ENCODE results near the gene DCUN1D2.
"Not testable (repeated sequence)": the region's sequence is repeated elsewhere in the genome, so short reads cannot be mapped to it uniquely, and the experiment has no call there.

Gene DCUN1D2

DNA sequence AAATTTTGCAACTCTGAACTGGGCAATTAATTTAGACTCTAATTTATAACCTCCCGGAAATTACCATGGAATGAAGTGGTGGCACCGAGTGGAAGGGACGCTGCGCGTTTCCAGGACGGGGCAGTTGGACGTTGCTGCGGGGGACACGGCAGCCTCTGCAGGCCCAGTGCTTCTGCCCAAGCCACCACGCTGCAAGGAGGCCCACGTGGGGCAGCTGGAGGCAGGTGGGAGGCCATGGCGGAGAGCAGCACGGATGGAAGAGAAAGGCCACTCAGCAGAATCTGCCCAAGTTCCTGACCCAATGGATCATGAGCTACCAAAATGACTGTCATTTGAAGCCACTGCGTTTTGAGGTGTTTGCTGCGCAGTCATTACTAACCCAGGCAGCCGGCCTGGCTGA, 26.0 kb downstream of the DCUN1D2 start:
- no peak for DNase-seq (ENCODE audit: low read depth)

DNA sequence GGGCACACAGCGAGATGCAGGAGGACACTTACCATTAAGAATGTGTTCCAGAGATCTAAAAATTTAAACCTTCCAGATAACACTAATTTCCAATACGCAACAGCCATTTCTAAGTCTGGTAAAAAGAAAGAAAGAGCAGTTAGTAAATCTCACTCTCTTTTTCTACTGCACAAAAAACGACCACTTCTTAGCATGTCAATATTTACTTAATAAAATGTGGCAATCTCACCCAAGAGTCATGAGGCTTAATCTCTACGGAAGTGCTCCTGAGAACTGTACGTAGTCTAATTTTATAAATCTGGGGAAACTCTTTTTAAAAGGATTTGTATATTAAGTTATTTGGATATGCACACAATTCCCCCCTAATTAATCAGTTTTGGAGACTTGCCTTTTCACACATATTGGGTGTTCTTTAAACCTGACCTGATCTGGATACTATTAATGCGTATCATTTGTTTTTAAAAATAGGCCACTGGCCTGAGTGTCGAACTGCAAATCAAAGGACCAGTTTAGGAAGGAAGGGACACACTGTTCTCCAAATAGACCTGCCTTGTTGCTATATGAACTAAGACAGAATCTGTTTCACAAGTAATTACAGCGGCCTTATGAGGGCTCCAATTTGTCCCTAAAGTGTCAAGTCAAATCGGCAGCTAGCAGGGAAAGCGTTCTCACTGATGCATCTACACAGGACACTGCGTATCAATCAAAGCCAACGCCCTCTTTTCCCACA, 29.3 kb downstream of the DCUN1D2 start:
- no peak for DNase-seq (ENCODE audit: low read depth)

DNA sequence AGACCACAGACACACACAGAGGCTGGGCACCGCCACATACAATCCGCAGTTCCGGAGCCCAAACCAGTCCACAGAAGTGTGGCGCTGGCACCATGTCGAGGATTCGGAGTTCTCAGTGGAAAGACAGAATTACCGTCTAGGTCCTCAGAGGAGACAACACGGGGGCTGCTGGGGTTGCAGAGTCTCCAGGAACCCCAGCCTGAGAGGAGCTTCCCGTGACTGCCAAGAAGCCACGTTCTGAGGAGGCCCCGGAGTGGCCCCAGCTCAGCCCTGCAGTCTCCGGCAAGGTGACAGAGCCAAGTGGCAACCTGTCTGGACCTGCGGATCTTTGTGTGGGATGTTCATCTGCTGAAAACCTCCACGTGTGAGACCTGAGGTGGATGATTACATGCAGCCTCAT, 29.9 kb downstream of the DCUN1D2 start:
- DNase-seq (ENCODE audit: low read depth), result no peak

DNA sequence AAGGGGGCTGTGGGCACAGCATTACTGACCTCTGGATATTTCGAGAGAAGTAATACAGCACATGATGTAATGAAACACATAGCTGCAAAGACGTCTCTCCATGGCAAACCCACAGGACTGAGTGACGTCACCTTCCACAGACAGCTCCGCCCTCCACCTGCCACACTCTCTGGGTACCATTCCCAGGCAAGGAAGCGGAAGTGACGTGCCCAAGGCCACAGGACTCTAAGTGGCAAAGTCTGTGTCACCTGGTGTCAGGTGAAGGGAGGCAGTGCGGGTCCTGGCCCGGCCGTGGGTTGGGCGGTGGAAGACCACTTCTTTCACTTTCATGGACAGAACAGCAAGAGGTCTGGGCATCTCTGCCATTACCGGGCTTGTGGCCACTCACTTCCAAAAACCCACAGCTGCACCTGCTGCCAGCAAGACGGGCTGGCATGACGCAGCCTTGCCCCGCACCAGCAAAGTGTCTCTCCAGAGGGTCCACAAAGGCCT, 30.4 kb downstream of the DCUN1D2 start:
- no peak for DNase-seq (ENCODE audit: low read depth)

DNA sequence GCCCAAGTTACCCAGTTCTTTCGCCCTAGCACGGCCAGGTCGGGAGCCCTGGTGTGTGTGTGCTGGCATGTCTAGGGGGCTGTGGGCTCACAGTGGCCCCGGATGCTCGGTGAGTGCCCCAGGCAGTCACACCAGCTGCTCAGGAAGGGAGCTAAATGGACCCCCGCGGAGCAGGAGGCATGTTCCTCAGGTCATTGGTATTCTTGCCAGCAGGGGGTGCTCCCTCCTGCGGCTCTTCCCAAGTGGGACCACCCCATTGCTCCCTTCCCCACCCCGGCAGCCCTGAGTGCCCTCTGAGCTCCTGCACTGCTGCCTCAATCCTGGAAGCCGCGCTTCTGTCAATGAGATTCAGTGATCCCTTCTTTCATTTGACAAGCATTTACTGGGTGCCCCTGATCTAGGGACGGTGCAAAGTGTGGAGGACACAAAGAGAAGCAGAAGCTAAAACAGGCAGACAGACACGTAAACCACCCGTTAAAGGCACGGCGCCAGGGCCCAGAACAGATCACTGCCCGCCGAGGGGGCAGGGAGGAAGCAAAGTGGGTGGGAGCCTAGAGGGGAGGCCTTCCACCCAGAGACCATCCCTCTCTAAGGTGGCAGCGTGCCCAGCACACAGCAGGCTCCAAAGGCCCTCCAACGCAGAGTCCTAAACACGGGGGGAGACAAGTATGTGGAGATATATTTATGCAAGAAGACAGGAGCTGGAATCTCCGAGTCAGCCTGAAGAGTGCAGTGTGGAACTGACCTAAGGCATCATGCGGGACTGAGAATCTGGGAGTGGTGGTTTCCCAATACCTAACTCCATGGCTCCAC, 32.1 kb downstream of the DCUN1D2 start:
- DNase-seq (ENCODE audit: low read depth), result no peak

DNA sequence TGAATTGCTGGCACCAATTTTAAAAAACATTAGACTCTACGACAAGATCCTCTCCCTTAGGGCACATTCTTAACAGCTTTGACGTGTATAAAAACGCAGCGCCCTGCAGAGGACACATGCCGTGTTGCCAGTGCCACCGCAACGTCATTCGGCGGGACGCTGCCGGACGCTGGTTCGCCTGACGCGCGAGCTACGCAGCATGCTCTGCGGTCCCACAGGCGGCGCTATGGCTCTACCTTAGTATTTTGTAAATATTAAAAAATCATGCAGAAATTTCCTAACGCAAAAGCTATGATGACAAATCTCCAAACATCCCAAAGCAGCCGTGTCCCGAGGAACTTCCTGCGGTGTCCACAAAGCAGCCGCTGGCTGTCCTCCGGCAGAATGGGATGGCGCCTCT, 33.0 kb downstream of the DCUN1D2 start:
- DNase-seq (ENCODE audit: low read depth), result no peak

DNA sequence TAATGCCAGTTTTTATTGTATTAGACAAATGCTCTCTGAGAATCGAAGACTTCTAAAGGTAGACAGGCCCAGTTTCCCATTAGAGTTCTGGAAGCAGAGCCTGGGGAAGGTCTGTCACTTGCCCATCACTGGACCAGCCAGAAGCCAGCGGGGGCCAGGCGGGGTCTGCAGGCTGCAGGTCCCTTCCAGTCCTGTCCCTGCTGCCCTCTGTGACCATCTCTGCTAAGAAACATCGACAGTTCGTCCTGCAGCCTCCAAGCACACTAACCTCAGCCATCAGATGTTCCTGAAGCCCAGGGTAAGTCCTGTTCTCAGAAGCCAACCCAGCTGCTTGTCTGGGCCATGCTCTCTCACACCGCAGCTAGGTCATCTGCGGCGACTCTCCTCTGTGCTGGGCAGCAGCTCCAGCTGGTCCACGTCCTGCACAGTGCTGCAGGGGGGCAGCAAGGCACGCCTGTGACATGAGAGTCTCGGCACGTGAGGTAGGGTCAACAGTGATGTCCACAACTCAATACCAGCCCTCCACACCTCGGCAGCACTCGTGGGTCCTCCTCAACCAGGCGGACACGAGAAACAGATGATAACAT, 34.3 kb downstream of the DCUN1D2 start:
- no peak for DNase-seq (ENCODE audit: low read depth)

DNA sequence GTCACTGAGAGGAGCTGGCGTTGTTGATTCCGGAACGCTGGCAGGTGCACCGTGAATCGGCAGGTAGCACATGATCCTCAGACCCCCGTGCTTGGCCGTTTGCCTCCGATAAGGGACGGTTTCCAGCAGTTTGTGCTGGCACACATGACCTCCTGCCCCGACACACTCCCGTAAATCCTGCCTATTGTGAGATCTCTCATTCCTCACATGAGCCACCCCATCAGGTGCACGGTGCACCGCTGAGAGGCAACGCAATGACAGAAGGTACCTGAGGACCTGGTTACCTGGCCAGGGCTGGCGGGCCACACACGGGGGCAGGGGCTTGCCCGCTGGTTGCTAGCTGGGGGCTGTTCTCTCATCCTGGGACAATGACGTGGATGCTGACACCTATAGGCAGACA, 35.1 kb downstream of the DCUN1D2 start:
- DNase-seq (ENCODE audit: low read depth), result no peak

DNA sequence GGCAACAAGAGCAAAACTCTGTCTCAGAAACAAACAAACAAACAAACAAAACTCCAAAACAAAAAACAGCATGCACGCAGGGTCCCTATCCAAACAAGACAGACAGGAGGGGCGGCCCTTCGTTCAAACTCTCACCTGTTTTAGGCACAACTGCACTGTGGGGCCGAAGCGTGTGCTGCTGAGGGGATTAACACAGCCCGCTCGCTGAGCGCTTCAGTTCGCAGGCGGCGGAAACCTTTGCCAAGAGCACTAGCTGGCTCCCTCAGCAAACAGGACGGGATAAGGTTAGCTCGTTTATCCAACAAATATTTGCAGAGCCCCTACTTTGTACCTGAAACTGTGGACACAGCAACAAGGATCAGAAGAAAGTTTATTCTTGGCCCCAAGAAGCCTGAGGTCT, 35.6 kb downstream of the DCUN1D2 start:
- DNase-seq (ENCODE audit: low read depth), result no peak

DNA sequence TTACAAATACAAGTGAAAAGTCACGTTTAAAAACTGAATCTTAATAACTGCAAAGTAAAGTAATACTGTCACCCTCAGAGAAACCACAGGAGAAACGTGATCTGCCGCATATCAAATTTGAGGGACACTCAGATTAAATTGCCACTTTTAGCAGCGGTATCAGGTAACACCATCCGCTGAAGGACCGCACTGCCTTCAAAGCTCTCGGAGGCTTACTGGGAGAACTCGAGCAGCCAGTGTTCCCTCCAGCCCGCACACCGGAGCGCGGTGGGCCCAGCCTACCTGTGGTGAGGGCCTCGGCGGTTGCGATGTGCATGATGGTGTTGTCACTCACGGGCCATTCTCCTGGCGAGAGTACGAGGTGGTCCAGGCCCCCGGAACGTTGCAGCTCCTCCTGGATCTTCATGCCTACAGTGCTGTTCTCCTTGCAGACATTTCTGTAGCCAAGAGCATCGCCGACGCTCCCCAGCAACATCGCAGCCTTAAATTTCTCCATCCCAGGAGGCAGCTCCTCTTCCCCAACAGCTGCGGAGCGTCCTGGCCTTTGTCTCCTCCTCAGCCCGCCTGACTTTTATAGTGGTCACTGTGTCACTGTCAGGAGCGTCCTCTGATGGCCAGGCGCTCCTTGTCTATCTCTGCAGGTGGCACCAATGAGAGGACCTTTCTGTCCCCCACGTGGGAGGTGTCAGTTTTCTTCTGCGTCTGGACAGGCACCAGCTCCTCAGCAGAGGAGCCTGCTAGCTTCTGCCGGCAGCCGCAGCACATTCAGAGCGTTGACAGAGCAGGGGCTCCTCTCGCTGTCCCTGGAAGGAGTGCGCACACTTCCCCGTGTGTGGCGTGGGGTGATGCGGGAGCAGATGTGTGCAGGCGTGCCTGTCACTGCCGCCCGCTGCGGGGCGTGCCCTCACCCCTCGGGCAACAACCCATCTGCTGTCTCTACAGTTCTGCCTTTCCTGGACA, 37.3 kb downstream of the DCUN1D2 start, which contains the start of gene ADPRHL1:
TSS of gene ADPRHL1 (minus strand) at position 547 of the 960 bp plus-strand sequence. CDS start at position 496, 51 bp downstream.
- DNase-seq (ENCODE audit: low read depth), result no peak

DNA sequence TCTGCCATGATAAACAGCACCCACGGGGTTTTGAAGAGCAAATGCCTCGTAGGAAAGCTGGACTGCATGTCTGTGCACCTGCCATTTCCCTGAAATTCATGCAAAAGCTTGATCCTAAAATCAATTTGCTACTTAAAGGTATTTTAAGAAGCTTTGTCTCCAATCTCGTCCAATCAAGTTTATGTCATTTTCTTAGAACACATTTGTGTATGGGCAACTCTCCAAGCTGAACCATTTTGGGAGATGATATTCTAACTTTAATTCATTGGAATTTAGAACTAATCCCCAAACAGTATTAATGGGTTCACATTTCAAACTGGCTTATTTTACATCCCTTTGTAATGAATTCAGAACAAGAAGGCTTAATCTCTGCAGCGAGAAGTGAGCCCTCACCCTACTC, 38.0 kb downstream of the DCUN1D2 start:
- DNase-seq (ENCODE audit: low read depth), result no peak

DNA sequence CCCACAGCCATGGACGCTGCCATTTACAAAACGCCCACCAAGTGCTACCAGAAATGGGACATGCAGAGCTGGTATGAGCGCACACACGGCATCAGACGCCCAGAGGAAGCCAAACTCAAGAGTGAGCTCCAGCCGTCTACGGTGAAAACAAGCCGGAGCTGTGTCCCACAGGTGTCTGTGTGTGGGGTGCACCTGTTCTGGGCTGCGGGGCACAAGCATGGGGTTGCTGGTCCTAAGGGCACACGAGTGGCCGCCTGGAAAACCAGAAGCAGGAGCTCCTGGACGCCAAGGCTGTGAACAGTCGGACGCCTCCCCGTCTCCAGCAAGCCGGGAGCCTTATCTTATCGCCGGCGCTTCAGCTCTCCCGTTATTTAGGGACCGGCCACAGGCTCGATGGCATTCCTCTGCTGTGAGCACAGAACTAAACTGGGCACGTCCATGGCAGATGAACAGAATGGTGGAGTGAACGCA, 38.5 kb downstream of the DCUN1D2 start:
- no peak for DNase-seq (ENCODE audit: low read depth)

DNA sequence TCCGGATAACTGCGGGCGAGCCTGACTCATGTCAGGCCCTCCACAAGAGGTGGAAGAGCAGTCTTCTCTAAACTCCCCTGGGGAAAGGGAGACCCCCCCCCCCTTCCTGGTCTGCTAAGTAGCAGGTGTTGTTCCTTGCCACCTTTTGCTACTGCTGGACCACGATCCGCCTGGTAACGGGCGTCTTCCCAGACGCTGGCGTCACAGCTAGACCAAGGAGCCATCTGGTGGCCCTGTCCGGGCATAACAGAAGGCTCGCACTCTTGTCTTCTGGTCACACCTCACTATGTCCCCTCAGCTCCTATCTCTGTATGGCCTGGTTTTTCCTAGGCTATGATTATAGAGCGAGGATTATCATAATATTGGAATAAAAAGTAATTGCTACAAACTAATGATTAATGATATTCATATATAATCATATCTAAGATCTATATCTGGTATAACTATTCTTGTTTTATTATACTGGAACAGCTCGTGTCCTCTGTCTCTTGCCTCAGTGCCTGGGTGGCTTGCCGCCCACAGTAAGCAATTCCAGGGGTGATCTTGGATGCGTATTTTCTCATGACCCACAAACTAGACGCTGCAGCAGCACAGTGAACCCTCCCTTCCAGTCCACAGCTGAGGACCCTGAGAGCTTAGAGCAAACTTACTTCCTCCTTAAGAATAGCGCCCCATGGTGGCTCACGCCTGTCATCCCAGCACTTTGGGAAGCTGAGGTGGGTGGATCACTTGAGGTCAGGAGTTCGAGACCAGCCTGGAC, 39.5 kb downstream of the DCUN1D2 start:
- not testable (repeated sequence) for DNase-seq (ENCODE audit: low read depth)

DNA sequence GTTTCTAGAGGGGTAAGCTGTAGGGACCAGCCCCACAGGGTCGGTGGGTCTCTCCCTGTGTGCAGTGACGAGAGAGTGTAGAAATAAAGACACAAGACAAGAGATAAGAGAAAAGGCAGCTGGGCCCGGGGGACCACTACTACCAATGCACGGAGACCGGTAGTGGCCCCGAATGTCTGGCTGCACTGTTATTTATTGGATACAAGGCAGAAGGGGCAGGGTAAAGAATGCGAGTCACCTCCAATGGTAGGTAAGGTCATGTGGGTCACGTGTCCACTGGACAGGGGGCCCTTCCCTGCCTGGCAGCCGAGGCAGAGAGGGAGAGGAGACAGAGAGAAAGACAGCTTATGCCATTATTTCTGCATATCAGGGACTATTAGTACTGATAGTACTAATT, 40.2 kb downstream of the DCUN1D2 start:
- DNase-seq (ENCODE audit: low read depth), result not testable (repeated sequence)

DNA sequence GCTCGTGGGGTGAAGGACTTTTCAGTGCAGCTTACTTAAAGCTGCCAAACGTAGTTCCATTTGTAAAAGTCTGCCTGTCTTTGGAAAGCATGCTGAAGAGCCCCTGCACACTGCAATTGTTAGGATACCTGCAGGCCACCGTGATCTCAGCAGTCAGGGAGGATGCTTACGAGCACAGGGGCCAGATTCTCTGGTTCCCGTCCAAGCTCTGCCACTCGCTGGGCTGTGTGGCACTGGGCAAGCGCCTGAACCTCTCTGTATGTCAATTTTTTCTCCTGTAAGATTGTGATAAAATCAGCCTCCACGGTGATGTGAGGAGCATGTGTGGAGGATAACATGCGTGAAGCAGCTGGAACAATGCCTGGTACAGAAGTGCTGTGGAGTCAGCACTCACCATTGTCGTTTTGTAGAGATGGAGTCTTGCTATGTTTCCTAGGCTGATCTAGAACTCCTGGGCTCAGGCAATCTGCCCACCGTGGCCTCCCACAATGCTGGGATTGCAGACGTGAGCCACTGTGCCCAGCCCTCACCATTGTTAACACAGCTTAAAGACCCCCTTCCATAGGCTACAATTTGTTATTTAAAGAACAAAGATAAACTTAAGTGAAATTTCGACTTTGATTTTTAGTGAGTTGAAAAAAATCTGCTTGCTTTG, 40.7 kb downstream of the DCUN1D2 start:
- DNase-seq (ENCODE audit: low read depth), result no peak

DNA sequence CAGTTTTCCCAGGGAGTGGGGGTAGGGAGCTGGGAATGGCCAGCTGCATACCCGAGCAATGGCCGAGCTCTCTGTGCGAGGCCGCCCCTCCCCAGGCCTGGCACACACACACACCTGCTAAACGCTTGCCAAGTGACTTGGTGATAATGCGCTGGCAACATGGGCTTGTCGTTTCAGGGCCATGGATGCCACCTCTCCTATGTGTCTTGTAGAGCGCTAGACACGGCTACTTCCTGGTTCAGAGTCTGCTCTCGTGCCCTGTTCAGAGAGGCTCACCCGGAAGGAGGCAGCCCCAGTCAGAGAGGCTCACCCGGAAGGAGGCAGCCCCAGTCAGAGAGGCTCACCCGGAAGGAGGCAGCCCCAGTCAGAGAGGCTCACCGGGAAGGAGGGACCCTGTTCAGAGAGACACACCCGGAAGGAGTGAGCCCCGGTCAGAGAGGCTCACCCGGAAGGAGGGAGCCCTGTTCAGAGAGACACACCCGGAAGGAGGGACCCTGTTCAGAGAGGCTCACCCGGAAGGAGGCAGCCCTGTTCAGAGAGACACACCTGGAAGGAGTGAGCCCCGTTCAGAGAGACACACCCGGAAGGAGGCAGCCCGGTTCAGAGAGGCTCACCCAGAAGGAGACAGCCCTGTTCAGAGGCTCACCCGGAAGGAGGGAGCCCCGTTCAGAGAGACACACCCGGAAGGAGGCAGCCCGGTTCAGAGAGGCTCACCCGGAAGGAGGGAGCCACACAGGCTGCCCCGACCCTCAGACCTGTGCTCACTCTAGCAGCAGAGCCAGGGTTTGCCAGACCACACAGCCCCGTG, 41.4 kb downstream of the DCUN1D2 start:
- peak; percentile 3 for DNase-seq (ENCODE audit: low read depth)

DNA sequence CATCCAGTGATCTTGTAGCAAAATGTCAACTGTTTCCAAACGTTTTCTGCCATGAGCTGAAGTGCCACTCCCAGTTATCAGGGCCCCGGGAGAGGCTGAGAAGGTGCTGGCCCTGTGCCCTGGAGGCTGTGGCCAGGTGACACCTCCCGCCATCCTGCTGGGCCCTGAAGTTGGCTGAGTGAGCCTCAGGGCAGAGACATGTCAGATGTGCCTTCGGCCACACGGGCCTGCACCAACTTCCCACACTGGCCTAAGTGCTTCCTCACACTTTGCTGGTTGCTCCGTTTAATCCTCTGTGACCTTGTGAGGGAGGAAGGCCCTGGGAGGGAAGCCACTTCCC, 42.0 kb downstream of the DCUN1D2 start:
- no peak for DNase-seq (ENCODE audit: low read depth)

DNA sequence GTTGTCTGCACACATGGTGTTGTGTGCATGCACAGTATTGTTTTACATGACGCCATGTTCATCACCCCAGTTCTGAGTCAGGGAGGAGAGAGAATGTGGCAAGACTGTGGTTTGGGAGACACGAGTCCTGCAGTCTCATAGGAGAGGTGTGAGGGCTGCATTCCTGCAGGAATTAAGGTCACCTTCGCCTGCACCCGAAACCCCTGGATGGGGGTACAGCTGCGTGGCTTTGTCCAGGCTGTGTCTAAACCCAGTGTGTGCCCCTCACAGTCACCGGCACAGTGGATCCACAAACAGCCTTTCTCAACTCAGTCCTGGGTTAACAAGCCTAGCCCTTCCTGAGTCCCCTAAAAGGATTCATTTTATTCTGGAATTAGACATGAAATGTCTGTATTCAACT, 42.9 kb downstream of the DCUN1D2 start:
- no peak for DNase-seq (ENCODE audit: low read depth)

DNA sequence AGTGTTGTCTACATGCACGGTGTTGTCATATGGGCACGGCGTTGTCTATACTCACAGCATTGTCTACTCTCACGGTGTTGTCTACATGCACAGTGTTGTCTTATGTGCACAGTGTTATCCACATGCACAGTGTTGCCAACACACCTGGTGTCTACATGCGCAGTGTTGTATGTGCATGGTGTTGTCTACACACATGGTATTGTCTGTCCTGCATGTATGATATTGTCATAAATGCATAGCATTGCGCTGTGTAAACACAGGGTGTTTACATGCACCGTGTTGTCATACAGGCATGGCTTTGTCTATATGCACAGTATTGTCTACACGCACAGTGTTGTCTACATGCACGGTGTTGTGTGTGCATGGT, 44.0 kb downstream of the DCUN1D2 start:
- no peak for DNase-seq (ENCODE audit: low read depth)

Measured in stimulated activated CD8-positive, alpha-beta memory T cell treated with anti-CD3 and anti-CD28 coated beads, Interleukin-12 subunit alpha, Interleukin-12 subunit beta, amount 100 ng/mL, for 4 hours (primary cell).